ENCODE results near the gene CISD3.

The CISD3 gene

GRCh38 chr17:38693700-38694329 lies 36.3 kb upstream of the CISD3 start:
- Histone ChIP-seq H3F3A (ENCODE audit: low read depth) (no peaks in the 10 kb centered on the region), H3K79me2 (ENCODE audit: insufficient read depth, low read length) (no peaks in the 10 kb centered on the region), H3K27me3 (ENCODE audit: insufficient read depth, low read length, poor library complexity, severe bottlenecking) (no peaks in the 10 kb centered on the region), H3K9me3 (ENCODE audit: insufficient read depth, low read depth, low read length) (no peaks in the 10 kb centered on the region), H3K36me3 (ENCODE audit: insufficient read depth, low read length) (no peaks in the 10 kb centered on the region), H4K20me1 (ENCODE audit: insufficient read depth, low read length, poor library complexity, severe bottlenecking) (no peaks in the 10 kb centered on the region), H2AFZ (ENCODE audit: low read length) (no peak overlapping the region), H3K4me2 (ENCODE audit: low read depth, low read length, poor library complexity, severe bottlenecking) (no peak overlapping the region), H3K4me1 (ENCODE audit: insufficient read depth, low read length, poor library complexity, severe bottlenecking) (peaks cover 3% of the 10 kb centered on the region), H3K9ac (ENCODE audit: low read depth, low read length, poor library complexity, severe bottlenecking) (no peak overlapping the region), H3K9me2 (replicated peaks; ENCODE audit: low read depth, low read length) (no peaks in the 10 kb centered on the region), H3K4me3 (ENCODE audit: low read length, poor library complexity, severe bottlenecking) (no peak overlapping the region)
- no peak for TF ChIP-seq CTCF (conservative IDR thresholded peaks at IDR 0.05; ENCODE audit: low read length)
- TF ChIP-seq EZH2phosphoT487 (IDR thresholded peaks at IDR 0.05; ENCODE audit: borderline replicate concordance), result no peak

- Histone ChIP-seq H4K20me1 (ENCODE audit: insufficient read depth, low read length, poor library complexity, severe bottlenecking) (no peaks in the 10 kb centered on the region), H3K79me2 (ENCODE audit: insufficient read depth, low read length) (no peaks in the 10 kb centered on the region), H3K9ac (ENCODE audit: low read depth, low read length, poor library complexity, severe bottlenecking) (no peak overlapping the region), H3K4me2 (ENCODE audit: low read depth, low read length, poor library complexity, severe bottlenecking) (no peak overlapping the region), H3K36me3 (ENCODE audit: insufficient read depth, low read length) (no peaks in the 10 kb centered on the region), H3F3A (ENCODE audit: low read depth) (peaks cover 2% of the 10 kb centered on the region; the same call in 1 of the 2 replicates), H3K27me3 (ENCODE audit: insufficient read depth, low read length, poor library complexity, severe bottlenecking) (no peaks in the 10 kb centered on the region), H3K4me1 (ENCODE audit: insufficient read depth, low read length, poor library complexity, severe bottlenecking) (peaks cover 12% of the 10 kb centered on the region), H3K4me3 (ENCODE audit: low read length, poor library complexity, severe bottlenecking) (no peak overlapping the region), H3K9me3 (ENCODE audit: insufficient read depth, low read depth, low read length) (no peaks in the 10 kb centered on the region), H3K9me2 (replicated peaks; ENCODE audit: low read depth, low read length) (no peaks in the 10 kb centered on the region), H2AFZ (ENCODE audit: low read length) (no peak overlapping the region)
- TF ChIP-seq CTCF (conservative IDR thresholded peaks at IDR 0.05; ENCODE audit: low read length) (no peak), EZH2phosphoT487 (IDR thresholded peaks at IDR 0.05; ENCODE audit: borderline replicate concordance) (no peak)
Measured at GRCh38 chr17:38697061-38697820, 32.9 kb upstream of the CISD3 start.

GRCh38 chr17:38698760-38699159 lies 31.4 kb upstream of the CISD3 start:
- no peak overlapping the region for H3K9ac ChIP-seq (ENCODE audit: low read depth, low read length, poor library complexity, severe bottlenecking)
- no peaks in the 10 kb centered on the region for H3K9me3 ChIP-seq (ENCODE audit: insufficient read depth, low read depth, low read length)
- no peak overlapping the region for H2AFZ ChIP-seq (ENCODE audit: low read length)
- peaks cover 21% of the 10 kb centered on the region for H3K4me1 ChIP-seq (ENCODE audit: insufficient read depth, low read length, poor library complexity, severe bottlenecking)
- H3K4me3 ChIP-seq (ENCODE audit: low read length, poor library complexity, severe bottlenecking), result no peak overlapping the region
- H3K27me3 ChIP-seq (ENCODE audit: insufficient read depth, low read length, poor library complexity, severe bottlenecking), result no peaks in the 10 kb centered on the region
- H3K4me2 ChIP-seq (ENCODE audit: low read depth, low read length, poor library complexity, severe bottlenecking), result no peak overlapping the region
- H3K36me3 ChIP-seq (ENCODE audit: insufficient read depth, low read length), result no peaks in the 10 kb centered on the region
- no peaks in the 10 kb centered on the region for H4K20me1 ChIP-seq (ENCODE audit: insufficient read depth, low read length, poor library complexity, severe bottlenecking)
- no peaks in the 10 kb centered on the region for H3K9me2 ChIP-seq (replicated peaks; ENCODE audit: low read depth, low read length)
- peaks cover 10% of the 10 kb centered on the region; the same call in 1 of the 2 replicates for H3K79me2 ChIP-seq (ENCODE audit: insufficient read depth, low read length)
- H3F3A ChIP-seq (ENCODE audit: low read depth), result peaks cover 7% of the 10 kb centered on the region
- no peak for TF ChIP-seq EZH2phosphoT487 (IDR thresholded peaks at IDR 0.05; ENCODE audit: borderline replicate concordance)
- TF ChIP-seq CTCF (conservative IDR thresholded peaks at IDR 0.05; ENCODE audit: low read length), result no peak

Data from Loucy (cell line).